IPS-NIHi7 (cell line): ENCODE results near the gene LRRC74A.

Experiments
- DNase-seq: peaks from one replicate; pipeline ENCODE4 v3.0.0; 2012; ENCODE audit warnings: mixed read lengths; ENCODE audit errors: extremely low spot score

The LRRC74A gene

DNA sequence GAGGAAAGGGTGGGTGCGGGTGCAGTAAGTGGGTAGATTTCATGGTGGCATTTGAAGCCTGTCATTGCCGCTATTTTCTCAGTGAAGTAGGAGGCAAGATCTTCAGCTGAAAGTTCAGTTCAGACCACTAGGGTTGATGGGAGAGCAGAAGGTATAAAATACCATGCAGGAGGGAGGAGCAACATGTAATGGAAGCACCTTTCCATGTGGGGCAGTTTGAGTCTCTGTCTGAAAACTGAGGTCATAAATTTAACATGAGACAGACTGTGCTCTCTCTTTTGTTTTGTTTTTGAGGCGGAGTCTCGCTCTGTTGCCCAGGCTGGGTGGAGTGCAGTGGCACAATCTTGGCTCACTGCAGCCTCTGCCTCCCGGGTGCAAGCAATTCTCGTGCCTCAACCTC is 22.7 kb downstream of the LRRC74A start:
- DNase-seq = no peak

DNA sequence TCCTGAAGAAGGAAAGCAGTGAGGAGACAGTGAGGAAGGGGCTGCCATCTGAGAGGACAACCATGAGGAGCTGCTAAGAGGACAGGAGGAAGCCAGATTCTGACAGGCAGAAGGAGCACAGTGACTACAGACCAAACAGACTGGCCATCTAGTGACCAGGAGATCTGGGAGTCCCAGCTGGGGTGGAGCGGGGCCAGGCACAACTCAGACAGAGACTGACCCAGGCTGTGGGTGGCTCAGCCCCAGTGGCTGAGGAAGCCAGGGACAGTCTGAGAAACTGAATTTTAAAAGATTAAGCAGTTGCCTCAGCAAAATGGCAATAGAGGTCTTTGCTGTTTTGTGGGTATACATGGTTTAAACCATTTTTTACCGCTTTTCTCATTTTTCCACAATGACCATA is 28.9 kb downstream of the LRRC74A start:
- DNase-seq = no peak

DNA sequence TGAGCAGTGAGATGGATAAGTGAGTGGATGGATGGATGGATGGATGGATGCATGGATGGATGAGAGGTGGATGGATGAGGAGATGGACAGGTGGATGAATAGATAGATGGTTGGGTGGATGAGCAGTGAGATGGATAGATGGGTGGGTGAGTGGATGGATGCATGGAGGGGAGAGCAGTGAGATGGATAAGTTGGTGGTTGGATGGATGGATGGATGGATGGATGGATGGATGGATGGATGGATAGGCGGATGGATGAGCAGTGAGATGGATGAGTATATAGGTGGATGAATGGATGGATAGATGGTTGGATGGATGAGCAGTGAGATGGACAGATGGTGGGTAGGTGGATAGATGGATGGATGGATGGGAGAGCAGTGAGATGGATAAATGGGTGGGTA is 30.6 kb downstream of the LRRC74A start:
- no peak for DNase-seq

- DNase-seq = no peak
These were observed 35.5 kb downstream of the LRRC74A start for GRCh38 chr14:76861574-76862255.

DNA sequence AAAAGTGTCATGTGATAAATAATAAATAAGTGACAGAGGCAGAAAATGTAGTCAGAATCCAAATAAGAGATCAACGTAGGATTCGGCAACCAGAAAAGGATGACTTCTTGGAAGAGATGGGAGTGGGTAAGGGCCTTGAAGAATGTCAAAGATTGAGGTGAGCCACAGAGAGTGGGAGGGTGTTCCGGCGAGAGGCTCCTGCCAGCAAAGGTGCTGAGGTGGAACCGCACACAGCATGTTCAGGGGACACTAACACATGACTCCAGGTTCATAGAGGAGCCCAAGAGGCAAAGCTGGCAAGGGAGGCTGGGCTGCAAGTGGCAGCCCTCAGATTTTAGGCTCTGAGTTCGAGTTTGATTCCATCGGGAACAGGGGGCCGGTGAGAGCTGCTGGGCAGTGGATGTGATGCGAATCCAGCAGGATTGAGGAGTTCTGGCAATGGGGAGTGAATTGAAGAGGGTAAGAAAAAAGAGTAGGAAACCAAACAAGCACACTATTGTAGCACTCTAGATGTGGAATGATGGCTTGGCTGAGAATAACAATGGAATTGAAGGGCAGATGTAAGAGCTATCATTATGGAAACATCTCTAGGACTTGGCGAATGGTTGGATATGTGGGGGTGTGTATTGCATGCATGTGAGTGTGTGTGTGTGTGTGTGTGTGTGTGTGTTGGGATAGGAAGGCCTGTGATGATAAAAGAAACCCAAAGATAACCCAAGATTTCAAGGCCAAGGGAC is 36.5 kb downstream of the LRRC74A start:
- DNase-seq = no peak

GRCh38 chr14:76863724-76864407 is 37.7 kb downstream of the LRRC74A start:
- DNase-seq = no peak

- no peak for DNase-seq
These were observed 40.2 kb downstream of the LRRC74A start for GRCh38 chr14:76866456-76866855.

DNA sequence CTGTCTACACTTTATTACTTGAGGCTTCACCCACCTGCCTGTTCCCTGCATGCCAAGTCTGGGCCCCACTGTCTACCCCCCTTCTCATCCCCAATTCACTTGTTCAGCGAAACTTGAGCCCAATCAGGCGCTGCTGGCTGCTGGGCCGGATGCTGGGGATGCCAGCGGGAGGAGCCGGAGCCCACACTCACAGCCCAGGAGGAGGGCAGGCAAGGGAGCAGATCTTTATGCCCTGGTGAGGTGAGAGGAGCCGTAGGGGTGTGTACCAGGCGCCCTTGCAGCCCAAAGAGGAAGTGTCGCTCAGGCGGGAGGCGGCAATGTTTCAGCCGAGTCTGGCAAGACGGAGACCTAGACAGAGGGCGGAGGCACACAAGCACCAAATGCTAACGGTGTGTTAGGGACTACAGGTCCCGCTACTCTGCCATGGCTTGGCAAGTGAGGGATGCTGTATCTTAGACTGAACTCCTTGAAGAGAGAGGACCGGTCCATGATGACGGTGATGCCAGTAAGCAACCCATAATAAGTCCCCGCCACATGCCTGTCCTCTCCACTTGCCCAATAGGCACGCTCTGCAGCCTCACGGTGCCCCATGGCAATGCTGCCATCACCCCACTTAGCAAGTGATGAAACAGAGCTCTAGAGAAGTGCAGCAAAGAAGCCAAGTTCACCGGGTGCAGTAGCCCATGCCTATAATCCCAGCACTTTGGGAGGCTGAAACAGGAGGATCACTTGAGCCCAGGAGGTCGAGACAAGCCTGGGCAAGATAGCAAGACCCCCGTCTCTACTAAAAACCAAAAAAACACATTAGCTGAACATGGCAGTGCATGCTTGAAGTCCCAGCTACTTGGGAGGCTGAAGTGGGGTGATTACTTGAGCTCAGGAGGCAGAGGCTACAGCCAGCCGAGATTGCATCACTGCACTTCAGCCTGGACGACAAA is 41.6 kb downstream of the LRRC74A start:
- DNase-seq = no peak

- no peak for DNase-seq
These were observed 42.4 kb downstream of the LRRC74A start for GRCh38 chr14:76868454-76869170.

GRCh38 chr14:76870166-76870565 is 44.0 kb downstream of the LRRC74A start:
- DNase-seq = peak; percentile 45

GRCh38 chr14:76872796-76873432 is 46.7 kb downstream of the LRRC74A start:
- peak; percentile 84 for DNase-seq

GRCh38 chr14:76874734-76875133 is 48.5 kb downstream of the LRRC74A start:
- DNase-seq = no peak

GRCh38 chr14:76876076-76876475 is 49.9 kb downstream of the LRRC74A start:
- DNase-seq = peak; percentile 87

DNA sequence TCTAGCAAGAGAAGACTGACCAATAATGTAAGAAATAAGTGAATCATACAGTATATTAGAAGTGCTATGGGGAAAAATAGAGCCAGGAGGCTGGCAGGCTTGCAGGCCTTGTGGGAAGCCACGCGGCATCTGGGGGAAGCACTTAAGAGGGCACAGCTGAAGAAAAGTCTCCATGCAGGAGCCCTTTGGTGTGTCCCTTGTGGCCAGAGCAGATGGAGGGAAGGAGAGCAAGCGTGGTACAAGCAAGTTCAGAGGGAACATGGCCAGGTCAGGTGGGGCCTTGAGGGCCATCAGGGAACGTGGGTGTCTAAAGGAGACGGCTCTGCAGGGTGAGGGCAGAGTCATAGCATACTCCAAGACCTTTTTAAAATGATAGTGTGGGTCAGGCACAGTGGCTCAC is 51.7 kb downstream of the LRRC74A start:
- DNase-seq = no peak

GRCh38 chr14:76880449-76880848 is 54.2 kb downstream of the LRRC74A start:
- no peak for DNase-seq

DNA sequence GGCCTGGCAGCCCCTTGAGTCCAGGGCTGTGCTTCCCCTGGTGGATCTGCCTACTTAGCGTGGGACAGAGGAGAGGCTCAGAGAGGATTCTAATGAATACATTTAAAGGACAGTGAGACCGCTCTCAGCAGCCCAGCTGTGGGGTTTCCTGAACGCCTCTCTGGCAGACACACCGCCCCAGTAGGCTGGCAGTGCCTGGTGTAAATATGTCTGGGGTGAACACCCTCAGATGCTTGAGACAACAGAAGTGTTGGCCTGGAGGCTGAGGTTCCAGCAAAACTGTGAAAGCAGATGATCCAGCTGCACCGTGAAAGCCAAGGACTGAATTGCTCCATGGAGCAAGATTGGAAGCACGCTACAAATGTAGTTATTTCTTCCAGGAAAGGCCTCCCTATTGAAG is 55.1 kb downstream of the LRRC74A start:
- no peak for DNase-seq

DNA sequence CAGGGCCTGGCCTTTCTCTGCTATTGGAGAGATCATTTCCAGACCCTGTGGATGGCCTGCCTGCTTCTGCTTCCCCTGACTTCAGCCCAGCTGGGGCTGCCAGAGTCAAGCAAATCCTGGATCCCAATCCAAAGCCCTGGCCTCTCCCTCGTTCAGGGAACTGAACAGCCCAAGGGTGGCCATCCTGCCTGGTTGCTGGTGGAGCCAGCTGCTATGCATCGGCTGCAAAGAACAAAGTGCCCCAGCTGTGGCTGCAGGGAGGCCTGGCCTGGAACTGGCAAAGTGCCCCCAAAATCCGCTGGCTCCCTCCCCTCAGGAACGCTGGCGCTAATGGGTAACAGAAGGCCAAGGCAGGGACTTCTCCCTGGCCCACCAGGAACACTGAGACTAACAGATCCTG is 56.4 kb downstream of the LRRC74A start:
- DNase-seq = no peak

GRCh38 chr14:76883447-76883846 is 57.2 kb downstream of the LRRC74A start:
- no peak for DNase-seq

DNA sequence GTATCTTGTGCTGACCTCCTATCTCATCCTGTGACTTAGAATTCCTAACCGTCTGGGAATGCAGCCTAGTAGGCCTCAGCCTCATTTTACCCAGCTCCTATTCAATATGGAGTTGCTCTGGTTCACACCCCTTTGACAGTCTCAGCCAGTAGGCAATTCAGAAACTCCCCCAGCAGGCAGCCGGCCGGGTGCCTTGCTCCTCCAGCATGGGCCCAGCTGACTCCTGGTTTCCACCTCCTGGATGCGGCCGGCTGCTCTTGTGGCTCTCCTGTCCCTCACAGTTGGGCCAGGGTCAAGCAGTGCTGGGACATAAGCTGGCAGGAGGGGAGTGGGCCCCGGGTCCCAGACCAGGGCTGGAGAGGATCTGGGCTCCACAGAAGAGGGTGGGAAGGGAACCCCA is 58.2 kb downstream of the LRRC74A start:
- no peak for DNase-seq

DNA sequence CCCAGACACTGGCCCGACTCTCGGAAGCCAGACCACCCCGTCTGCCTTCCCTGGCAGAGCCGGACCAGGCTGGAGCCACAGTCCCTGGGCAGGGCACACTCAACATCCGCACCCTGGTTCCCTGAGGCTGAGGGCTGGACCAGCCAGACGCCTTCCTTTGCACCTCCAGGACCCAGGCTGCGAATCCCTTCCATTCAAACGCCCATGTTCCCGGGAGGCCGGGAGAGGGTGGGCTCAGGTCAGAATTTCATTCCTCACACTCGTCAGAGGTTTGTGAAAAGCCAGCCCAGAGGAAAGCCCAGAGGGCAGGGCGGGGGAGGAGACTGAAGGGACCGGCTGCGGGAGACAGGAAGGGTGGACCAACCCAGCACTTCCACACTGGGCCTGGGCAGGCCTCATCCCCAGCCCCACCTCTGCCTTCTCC is 58.7 kb downstream of the LRRC74A start:
- DNase-seq = peak; percentile 57

- no peak for DNase-seq
These were observed 61.0 kb downstream of the LRRC74A start for GRCh38 chr14:76887191-76887590.
